CD4-positive, alpha-beta T cell treated with Interleukin-21 for 1 hour (primary cell): Measurements from ENCODE around the gene URI1.

Experiments
- DNase-seq: peaks from one replicate; pipeline ENCODE4 v3.0.0-alpha.2; 2020

URI1 gene

DNA sequence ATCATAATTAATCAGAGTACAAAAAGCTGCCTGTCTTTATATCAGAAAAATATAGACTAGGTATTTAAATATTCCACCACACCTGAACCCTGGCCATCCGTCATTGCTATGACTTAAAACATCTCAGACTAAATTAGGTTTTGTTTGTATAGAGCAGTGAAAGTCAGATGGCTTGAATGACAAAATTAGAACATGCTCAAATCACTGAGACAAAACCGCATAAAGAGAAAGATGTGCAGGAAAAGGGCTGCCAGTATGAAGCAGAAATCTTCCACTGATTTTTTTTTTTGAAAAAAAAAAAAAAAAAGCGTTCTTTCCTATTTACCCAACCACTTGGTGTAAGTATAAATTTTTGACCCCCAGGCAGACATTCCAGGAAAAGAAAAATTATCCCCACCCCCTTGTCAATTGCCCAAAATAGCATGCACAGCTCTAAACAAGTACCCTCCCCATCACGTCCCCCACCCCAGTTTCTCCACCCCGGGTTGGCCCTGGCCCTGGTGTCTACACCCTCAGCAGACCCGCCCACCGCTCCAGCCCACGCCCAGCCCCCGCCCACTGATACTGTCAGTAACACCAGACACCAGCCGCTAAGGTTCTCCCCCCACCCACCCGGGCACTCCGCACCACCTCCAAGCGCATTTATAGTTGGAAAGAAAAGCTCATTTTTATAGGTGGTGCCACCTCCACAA is 118.6 kb downstream of the URI1 start:
- DNase-seq: no peak

DNA sequence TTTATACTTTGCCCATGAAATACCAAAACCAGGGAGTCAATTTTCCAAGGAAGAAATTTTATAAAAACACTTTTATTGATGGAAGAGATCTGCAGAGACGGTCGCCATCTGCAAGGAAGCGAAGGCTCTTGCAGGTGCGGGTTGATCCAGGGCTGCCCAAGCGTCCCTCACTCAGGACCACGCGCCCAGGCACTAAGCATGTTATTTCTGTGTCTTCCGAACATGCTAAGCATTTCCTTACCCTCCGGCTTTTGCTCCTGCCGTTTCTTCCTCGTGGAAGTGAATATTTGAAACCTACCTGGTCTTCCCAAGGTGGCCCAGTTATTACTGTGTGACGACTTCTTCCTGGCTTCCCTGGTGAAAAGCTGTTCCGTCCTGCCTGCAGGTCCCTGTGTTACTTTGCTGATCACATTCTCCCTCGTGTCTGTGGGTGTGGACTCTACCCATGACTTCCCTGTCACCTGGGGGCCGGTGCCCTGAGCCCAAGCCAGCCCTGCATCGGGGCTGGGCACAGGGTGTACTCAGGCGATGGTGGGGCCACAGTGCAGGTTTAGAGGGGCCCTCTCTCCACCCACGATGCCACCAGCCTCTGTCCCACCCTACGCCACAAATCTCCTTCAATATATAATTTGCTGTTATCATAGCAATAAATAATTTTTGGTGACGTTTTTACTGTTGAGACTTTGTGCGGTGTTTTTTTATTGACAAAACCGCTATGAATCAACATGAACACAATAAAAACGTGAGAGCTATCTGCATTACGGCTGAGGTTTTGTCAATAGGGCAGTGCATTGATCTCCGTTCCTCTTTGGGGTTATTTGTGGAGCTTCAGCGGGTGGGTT is 119.4 kb downstream of the URI1 start:
- no peak for DNase-seq

DNA sequence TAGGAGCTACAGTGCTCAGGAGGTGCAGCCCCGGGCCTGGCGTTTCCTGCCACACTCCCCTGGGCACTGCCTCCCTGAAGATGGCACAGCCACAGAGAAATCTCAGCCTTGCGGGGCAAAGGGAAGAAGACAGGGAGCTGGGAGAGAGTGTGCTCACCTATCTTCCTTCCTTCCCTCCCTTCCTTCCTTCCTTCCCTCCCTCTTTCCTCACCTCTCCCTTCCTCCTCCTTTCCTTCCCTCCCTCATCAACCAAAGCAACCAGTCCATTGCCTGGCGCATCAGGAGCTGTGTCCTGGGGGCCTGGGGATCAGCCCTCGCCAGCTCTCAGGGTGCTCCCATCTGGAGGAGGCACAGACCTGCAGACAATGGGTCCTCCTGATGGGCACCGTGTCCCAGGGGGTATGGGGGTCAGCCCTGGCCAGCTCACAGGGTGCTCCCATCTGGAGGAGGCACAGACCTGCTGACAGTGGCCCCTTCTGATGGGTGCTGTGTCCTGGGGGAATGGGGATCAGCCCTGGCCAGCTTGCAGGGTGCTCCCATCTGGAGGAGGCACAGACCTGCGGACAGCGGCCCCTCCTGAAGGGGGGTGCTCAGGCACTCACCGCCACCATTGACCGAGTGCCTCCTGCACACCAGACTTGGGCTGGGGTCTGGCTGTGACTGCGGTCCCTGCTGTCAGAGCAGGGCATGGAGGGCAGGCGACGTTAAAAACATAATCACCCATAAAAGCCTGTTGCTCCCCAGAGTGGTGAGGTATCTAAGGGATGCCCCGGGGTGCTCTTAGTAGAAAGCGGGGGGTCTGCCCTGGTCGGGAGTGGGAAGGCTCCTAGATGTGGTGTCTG is 120.2 kb downstream of the URI1 start:
- no peak for DNase-seq

DNA sequence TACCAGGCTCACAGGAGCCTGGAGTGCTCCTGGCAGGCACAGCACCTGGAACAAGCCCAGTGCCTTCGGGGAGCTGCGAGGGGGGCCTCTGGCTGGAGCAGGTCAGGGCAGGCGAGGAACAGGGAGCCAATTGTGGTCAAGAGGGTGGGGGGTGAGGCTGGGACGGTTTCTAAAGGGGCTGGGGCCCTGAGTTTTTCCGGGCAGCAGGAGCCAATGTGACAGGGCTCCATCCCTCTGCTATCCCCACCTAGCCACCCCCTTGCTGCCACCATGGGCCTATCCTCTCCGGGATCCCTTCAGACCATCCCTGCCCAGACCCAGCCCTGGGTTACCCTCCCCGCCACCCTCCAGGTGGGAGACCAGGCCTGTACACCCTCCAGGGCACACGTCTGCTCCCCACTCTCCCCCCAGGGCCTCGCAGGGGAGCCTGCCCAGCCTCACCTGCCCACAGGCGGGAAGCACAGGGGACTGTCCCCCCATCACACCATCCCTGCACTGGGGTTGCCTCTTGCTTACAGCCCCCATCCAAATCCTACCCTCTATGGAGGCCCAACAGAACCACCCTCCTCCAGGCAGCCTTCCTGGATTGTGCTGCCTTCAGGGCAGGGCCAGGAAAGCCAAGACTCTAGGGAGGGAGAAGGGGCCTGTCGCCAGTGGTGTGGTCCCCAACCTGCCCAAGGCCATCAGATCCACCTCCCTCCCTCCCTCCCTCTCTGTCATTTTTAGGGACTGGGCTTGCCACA is 121.0 kb downstream of the URI1 start:
- no peak for DNase-seq

- no peak for DNase-seq
Measured at GRCh38 chr19:30063650-30064347, 121.8 kb downstream of the URI1 start.

DNA sequence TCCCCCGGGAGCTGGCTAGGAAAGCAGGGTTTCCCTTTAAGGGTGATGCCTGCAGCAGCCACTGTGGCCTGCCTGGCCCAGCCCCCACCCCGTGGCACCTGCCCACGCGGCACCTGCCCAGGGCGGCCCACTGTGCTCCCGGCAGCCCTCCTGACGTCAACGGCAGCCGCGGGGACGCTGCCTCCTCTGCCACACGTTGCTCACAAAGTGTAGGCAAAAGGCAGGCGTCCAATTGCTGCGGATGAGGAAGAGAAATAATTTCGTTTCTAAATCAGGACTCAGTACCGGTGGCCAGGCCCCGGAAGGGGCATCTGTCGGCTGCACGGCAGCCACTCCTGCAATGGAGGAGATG is 122.3 kb downstream of the URI1 start:
- no peak for DNase-seq

DNA sequence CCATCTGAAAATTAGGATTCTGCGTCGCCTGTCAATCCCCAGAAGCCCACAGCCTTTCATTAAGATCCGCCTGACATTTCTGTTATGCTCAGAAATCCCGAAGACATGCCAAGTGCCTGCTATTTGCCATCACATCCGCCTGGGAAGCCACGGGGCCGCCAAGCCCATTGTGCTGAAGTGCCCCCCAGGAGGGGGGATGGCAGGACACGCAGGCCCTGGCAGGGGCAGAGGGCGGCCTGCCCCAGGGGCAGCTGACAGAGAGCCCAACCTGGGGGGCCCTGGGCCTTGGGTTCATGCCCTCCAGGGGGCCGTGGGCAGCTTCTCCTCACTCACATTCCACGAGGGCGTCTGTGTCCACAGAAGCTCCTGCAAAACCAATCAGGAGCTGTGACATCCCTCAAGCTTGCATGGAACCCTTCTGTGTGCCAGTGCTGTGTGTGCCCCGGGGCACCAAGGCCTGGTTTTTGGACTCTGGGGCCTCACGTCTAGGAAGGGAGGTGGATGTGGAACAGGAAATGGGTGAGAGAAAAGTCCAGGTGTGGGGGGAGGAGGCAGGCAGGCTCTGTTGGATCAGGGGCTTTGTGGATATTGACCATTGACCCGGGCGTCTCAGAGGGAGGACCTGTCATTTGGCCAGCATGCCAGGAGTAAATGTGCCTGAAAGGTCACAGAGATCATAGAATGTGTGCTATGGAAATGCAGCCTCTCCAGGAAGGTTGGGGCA is 122.9 kb downstream of the URI1 start:
- DNase-seq: no peak

- no peak for DNase-seq
Measured at GRCh38 chr19:30065680-30066606, 123.9 kb downstream of the URI1 start.
